Endothelial cell of umbilical vein (primary cell): Measurements from ENCODE around the gene PSENEN. TPM values are rescaled to one million over a fixed set of nuclear protein-coding genes. Genes with fewer than 3 reads are reported as not detected.

Source experiments
- BruUV-seq: library from RNA; stranded (reverse); fragments of 400-500 nt; replicated peaks from 2 replicates; lab custom pipeline; 2021; lab: Mats Ljungman, UMichigan
- CTCF ChIA-PET: fragments of 300-600, 350-600 bp; sonication (Branson Sonifier 250); formaldehyde crosslinking; loops from one replicate; lab custom pipeline; 2021; ENCODE audit warnings: antibody characterized with exemption, inconsistent platforms; lab: Charles Lee
- POLR2A ChIA-PET: fragments of 300-600, 350-600 bp; sonication (Branson Sonifier 250); formaldehyde crosslinking; loops from one replicate; lab custom pipeline; 2021; ENCODE audit warnings: antibody characterized with exemption, inconsistent platforms; lab: Charles Lee
- DNase-seq: peaks from one replicate; pipeline ENCODE4 v3.0.0-alpha.2; 2011; ENCODE audit warnings: low read depth, low spot score
- FAIRE-seq: peaks from 2 replicates; lab custom pipeline; 2011; peaks lifted over from hg19 to GRCh38; lab: Jason Lieb, UNC
- H2AFZ ChIP-seq: 2 replicates; pipeline ENCODE4 v1.6.0; 2012; ENCODE audit warnings: low read depth, low read length, control low read depth, inconsistent platforms
- H3K27ac ChIP-seq: 2 replicates; pipeline ENCODE4 v1.5.1; 2011; ENCODE audit warnings: low read depth, mild to moderate bottlenecking, control low read depth, low read length, moderate library complexity; ENCODE audit not compliant: insufficient read depth
- H3K27me3 ChIP-seq, 2 experiments: 2 replicates each; pipeline versions ENCODE4 v1.6.0 to v1.6.1; 2011; ENCODE audit warnings: low read length in 2 of 2, mixed read lengths in 1 of 2; ENCODE audit not compliant: control insufficient read depth in 2 of 2, insufficient read depth in 2 of 2
- H3K36me3 ChIP-seq, 2 experiments: 2 replicates in 1 of 2; 3 replicates in 1 of 2; pipeline ENCODE4 v1.5.1; 2011; ENCODE audit warnings: low read length in 2 of 2, mild to moderate bottlenecking in 1 of 2, moderate library complexity in 1 of 2; ENCODE audit not compliant: control insufficient read depth in 2 of 2, insufficient read depth in 2 of 2; ENCODE audit errors: extremely low read depth in 1 of 2
- H3K4me1 ChIP-seq: 3 replicates; pipeline ENCODE4 v1.5.1; 2011; ENCODE audit warnings: mild to moderate bottlenecking, low read length; ENCODE audit not compliant: control insufficient read depth, insufficient read depth; ENCODE audit errors: extremely low read depth
- H3K4me2 ChIP-seq: 2 replicates; pipeline ENCODE4 v1.6.1; 2011; ENCODE audit warnings: low read length, control low read depth, mixed read lengths; ENCODE audit not compliant: insufficient read depth
- H3K4me3 ChIP-seq, 3 experiments: fragments of 200-600 bp in 1 of 3; sonication (generic), shearing (Covaris generic) in 1 of 3; replicated peaks in 1 of 3; 2 replicates each; pipeline ENCODE4 v1.5.1; 2011 to 2016; ENCODE audit warnings: control low read depth in 3 of 3, low read length in 3 of 3, mild to moderate bottlenecking in 2 of 3, inconsistent platforms in 1 of 3, low read depth in 1 of 3, moderate library complexity in 1 of 3; ENCODE audit not compliant: insufficient read depth in 1 of 3
- H3K79me2 ChIP-seq: 2 replicates; pipeline ENCODE4 v1.6.0; 2012; ENCODE audit warnings: low read length, inconsistent platforms; ENCODE audit not compliant: control insufficient read depth, insufficient read depth
- H3K9ac ChIP-seq: replicated peaks from 2 replicates; pipeline ENCODE3; 2011; ENCODE audit warnings: low read length, control low read depth; ENCODE audit not compliant: insufficient read depth; ENCODE audit errors: extremely low read depth
- H3K9me1 ChIP-seq: replicated peaks from 3 replicates; pipeline ENCODE4 v1.6.0; 2011; ENCODE audit warnings: mild to moderate bottlenecking, low read length; ENCODE audit not compliant: control insufficient read depth, insufficient read depth; ENCODE audit errors: extremely low read depth
- H3K9me3 ChIP-seq: replicated peaks from 2 replicates; pipeline ENCODE4 v1.5.1; 2012; ENCODE audit warnings: low read length, inconsistent platforms; ENCODE audit not compliant: control insufficient read depth, insufficient read depth
- H4K20me1 ChIP-seq: replicated peaks from 2 replicates; pipeline ENCODE3; 2011; ENCODE audit warnings: mild to moderate bottlenecking, low read length; ENCODE audit not compliant: control insufficient read depth, insufficient read depth; ENCODE audit errors: extremely low read depth
- CTCF ChIP-seq, 2 donors: IDR thresholded peaks; 1 replicate in 1 of 2; 2 replicates in 1 of 2; pipeline ENCODE4 v1.5.1; 2011; ENCODE audit warnings: low read length in 2 of 2, mild to moderate bottlenecking in 2 of 2, moderate library complexity in 2 of 2, control low read depth in 1 of 2, inconsistent platforms in 1 of 2, low read depth in 1 of 2; ENCODE audit not compliant: insufficient read depth in 1 of 2; ENCODE audit errors: extremely low read depth in 1 of 2
- EZH2 ChIP-seq: IDR thresholded peaks from 2 replicates; pipeline ENCODE4 v1.6.1; 2012; ENCODE audit warnings: borderline replicate concordance, low read depth, mild to moderate bottlenecking, moderate library complexity, low read length, inconsistent platforms; ENCODE audit not compliant: severe bottlenecking
- FOS ChIP-seq: IDR thresholded peaks from 2 replicates; pipeline ENCODE4 v1.6.1; 2011; ENCODE audit warnings: mild to moderate bottlenecking, low read length, moderate library complexity, borderline replicate concordance; ENCODE audit not compliant: insufficient read depth
- GATA2 ChIP-seq: IDR thresholded peaks from 2 replicates; pipeline ENCODE4 v1.7.0; 2011; ENCODE audit warnings: low read depth, mild to moderate bottlenecking, moderate library complexity, mixed read lengths, low read length; ENCODE audit not compliant: insufficient read length, insufficient read depth
- JUN ChIP-seq: IDR thresholded peaks from 2 replicates; pipeline ENCODE4 v1.6.1; 2011; ENCODE audit warnings: borderline replicate concordance, low read depth; ENCODE audit not compliant: insufficient read length, insufficient read depth
- MAX ChIP-seq: IDR thresholded peaks from 2 replicates; pipeline ENCODE4 v1.6.1; 2011; ENCODE audit not compliant: insufficient read depth, insufficient read length
- MYC ChIP-seq: IDR thresholded peaks from one replicate; pipeline ENCODE4 v1.6.1; 2011; ENCODE audit warnings: mild to moderate bottlenecking, low read depth, low read length
- POLR2A ChIP-seq: IDR thresholded peaks from 2 replicates; pipeline ENCODE4 v1.6.1; 2012; ENCODE audit warnings: low read depth, mild to moderate bottlenecking, control low read depth, low read length
- POLR2AphosphoS5 ChIP-seq: IDR thresholded peaks from 2 replicates; pipeline ENCODE4 v1.6.1; 2012; ENCODE audit warnings: low read depth, mild to moderate bottlenecking, control low read depth, low read length, moderate library complexity; ENCODE audit not compliant: insufficient read depth
- dilution Hi-C: fragments of 300-500 bp; cut with MboI; formaldehyde crosslinking; loops from one replicate; pipeline ENCODE4 v1.15.0; 2019; ENCODE audit warnings: low sequenced_read_pairs; ENCODE audit not compliant: extremely low pct_ligation_motif_present
- intact Hi-C: fragments of 100-400 bp; cut with micrococcal nuclease; formaldehyde crosslinking; loops from one replicate; pipeline ENCODE4 v1.10.0; 2022
- polyA plus RNA-seq, 4 experiments: library from polyadenylated mRNA; depleted of rRNA in 3 of 4; stranded (reverse) in 3 of 4; unstranded in 1 of 4; fragments of >200 nt; gene quantifications; 2 replicates each; pipeline versions ENCODE4 v1.2.1 to v1.2.3, GENCODE V29; 2011 to 2012; ENCODE audit warnings: missing spikeins in 1 of 4
- total RNA-seq: library from RNA; stranded (reverse); gene quantifications from 2 replicates; pipeline ENCODE4 v1.2.3, GENCODE V29; 2021

PSENEN gene
- total and polyA plus RNA-seq, 2 donors (not counting 3 experiments of a cell fraction or from before 2014, with no cell fraction given) = 60.0 to 70.1 TPM

DNA sequence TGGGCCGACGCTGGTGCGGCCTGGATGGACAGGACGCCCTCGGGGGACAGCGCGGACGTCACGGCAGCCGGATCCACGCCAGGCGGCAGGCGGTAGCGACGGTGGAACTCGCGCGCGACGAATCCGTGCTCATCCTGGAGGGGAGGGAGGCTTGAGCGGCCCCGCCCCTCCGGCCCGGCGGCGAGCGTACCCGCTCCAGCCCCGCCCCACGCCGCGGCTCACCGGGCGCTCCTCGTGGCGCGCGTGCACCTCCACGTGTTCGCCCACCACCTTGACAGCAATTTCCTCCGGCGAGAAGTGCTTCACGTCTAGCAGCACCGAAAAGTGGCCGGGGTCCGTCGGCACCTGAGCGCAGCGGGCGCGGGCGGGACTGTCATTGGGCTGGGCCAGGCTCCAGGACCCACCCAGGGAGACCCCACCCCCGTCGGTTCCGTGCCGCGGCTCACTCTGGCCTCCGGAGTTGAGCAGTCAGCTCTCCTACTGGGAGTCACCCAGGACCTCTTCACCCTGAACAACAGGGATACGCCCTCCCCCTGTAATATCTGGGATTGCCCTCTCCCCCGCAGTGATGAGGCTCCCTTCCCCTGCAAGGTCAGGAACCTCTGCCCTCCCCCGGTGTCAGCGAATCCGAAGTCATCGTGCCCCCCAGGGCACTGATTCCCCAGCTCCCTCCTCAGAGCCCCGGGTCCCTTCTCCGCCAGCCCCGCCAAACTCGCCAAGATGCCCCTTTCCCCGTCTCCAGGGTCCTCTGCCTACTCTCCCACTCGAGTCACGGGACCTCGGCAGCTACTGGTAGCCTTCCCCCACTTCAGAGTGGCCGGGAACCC is 10.3 kb downstream of the PSENEN start:
- Histone ChIP-seq H2AFZ (no peak overlapping the region), H3K27me3 (no peaks in the 10 kb centered on the region), H3K36me3 (peaks cover 0 to 13% of the 10 kb centered on the region in 2 experiments), H3K79me2 (peaks cover 14% of the 10 kb centered on the region), H3K4me1 (peaks cover 22% of the 10 kb centered on the region), H3K4me2 (no peak overlapping the region), H3K9me3 (no peaks in the 10 kb centered on the region), H3K9me1 (no peaks in the 10 kb centered on the region), H3K4me3 (no peak overlapping the region), H3K27ac (no peak overlapping the region), H4K20me1 (no peaks in the 10 kb centered on the region), H3K9ac (no peak overlapping the region)
- ChIA-PET POLR2A (no interaction called here), CTCF (interaction anchor here (0.9 kb wide), 1 partner anchor 10 kb away, joined by 3 read pairs; the partner anchor contains the start of genes PSENEN and U2AF1L4)
- dilution Hi-C loops (no loop called here), intact Hi-C loops (loop anchor here (5.0 kb wide), 1 partner anchor 108 kb away; the partner anchor contains the start of gene COX6B1)
- DNase-seq (no peak), FAIRE-seq (no peak)
- no TSS peak for BruUV-seq
- TF ChIP-seq JUN (no peak), POLR2A (no peak), POLR2AphosphoS5 (no peak), GATA2 (no peak), MYC (no peak), FOS (no peak), CTCF (IDR thresholded peaks at IDR 0.05; ENCODE audit: extremely low read depth in 1 of 2, insufficient read depth in 1 of 2, low read depth in 1 of 2, low read length in 2 of 2) (no peak), MAX (no peak), EZH2 (no peak)
